ENCODE data around the gene KRT84. TPM values are rescaled to one million over a fixed set of nuclear protein-coding genes. Genes with fewer than 3 reads are reported as not detected.

KRT84 gene
- total and polyA plus RNA-seq, 9 of the 15 experiments (the other 6 are each of a cell fraction or from before 2014, with no cell fraction given) = not detected

GRCh38 chr12:52396656-52397055 is 11.2 kb upstream of the KRT84 start:
- peaks cover 0 to 51% of the 10 kb centered on the region in 2 experiments; a peak in 2 of 5 replicates for H3K27me3 ChIP-seq (ENCODE audit: control insufficient read depth in 2 of 2, insufficient read depth in 2 of 2, low read length in 2 of 2)
- WGBS (ENCODE audit: insufficient coverage, low coverage, missing lambda C conversion rate) = 0% methylated on average over 6 of the region's 8 CpGs
- ChIA-PET CTCF (ENCODE audit: low intra/inter-chr PET ratio) (no interaction called here), POLR2A (interaction anchor here (1.2 kb wide), 1 partner anchor 11 kb away, joined by 4 read pairs; the partner anchor contains the start of gene KRT84)
- BruUV-seq (replicated peaks) = no TSS peak
- H3K27ac ChIP-seq (ENCODE audit: extremely low read depth, low read depth, low read length) = no peak overlapping the region
- H3K4me3 ChIP-seq = no peak overlapping the region
- no peak overlapping the region for H3K4me2 ChIP-seq (ENCODE audit: insufficient read depth, low read length)
- H3K36me3 ChIP-seq (ENCODE audit: control insufficient read depth, insufficient read depth, low read length) = no peaks in the 10 kb centered on the region
- no peaks in the 10 kb centered on the region for H3K9me3 ChIP-seq (replicated peaks; ENCODE audit: control insufficient read depth, insufficient read depth, low read depth, low read length)
- DNase-seq (ENCODE audit: extremely low read depth in 1 of 4, low spot score in 3 of 4) (no peak), ATAC-seq (no peak), FAIRE-seq (no peak)
- intact Hi-C loops (cut with micrococcal nuclease) = no loop called here
- no peaks in the 10 kb centered on the region for H3K79me2 ChIP-seq (ENCODE audit: control insufficient read depth, insufficient read depth, low read length)
- H3K9ac ChIP-seq (ENCODE audit: insufficient read depth in 1 of 2, low read depth in 2 of 2, low read length in 2 of 2) = no peak overlapping the region
- H2AFZ ChIP-seq (ENCODE audit: low read depth, low read length) = no peak overlapping the region
- in situ Hi-C loops (cut with MboI) = no loop called here
- no peaks in the 10 kb centered on the region for H3K4me1 ChIP-seq (replicated peaks in 1 of 2; ENCODE audit: control insufficient read depth in 2 of 2, insufficient read depth in 2 of 2, low read length in 2 of 2)
- TF ChIP-seq ZNF592 (IDR thresholded peaks at IDR 0.05) = no peak
- TF ChIP-seq IRF1 (CRISPR knock-in tag; IDR thresholded peaks at IDR 0.05; ENCODE audit: borderline replicate concordance) = no peak
- no peak for TF ChIP-seq ELK1 (CRISPR knock-in tag; IDR thresholded peaks at IDR 0.05)
- TF ChIP-seq SMAD2 (IDR thresholded peaks at IDR 0.05; ENCODE audit: low read depth, low read length) = no peak
- TF ChIP-seq ZKSCAN3 (CRISPR knock-in tag; IDR thresholded peaks at IDR 0.05) = no peak
- no peak for TF ChIP-seq ESRRA (IDR thresholded peaks at IDR 0.05; ENCODE audit: borderline replicate concordance, low read depth)
- no peak for TF ChIP-seq PRMT5 (CRISPR knock-in tag; IDR thresholded peaks at IDR 0.05)
- no peak for TF ChIP-seq ZNF274 (IDR thresholded peaks at IDR 0.05; ENCODE audit: borderline replicate concordance, low read depth, low read length)
- TF ChIP-seq CBX1 (IDR thresholded peaks at IDR 0.05; ENCODE audit: low read depth) = no peak
- TF ChIP-seq ASH1L (IDR thresholded peaks at IDR 0.05; ENCODE audit: borderline replicate concordance, low read depth, partially characterized antibody) = no peak
- no peak for TF ChIP-seq TAL1 (IDR thresholded peaks at IDR 0.05)
- no peak for TF ChIP-seq HNRNPLL (IDR thresholded peaks at IDR 0.05; ENCODE audit: low read depth, low read length, poor library complexity, severe bottlenecking)
- TF ChIP-seq MITF (IDR thresholded peaks at IDR 0.05) = no peak
- no peak for TF ChIP-seq SRSF1 (IDR thresholded peaks at IDR 0.05; ENCODE audit: low read depth, low read length)
- no peak for TF ChIP-seq ZNF143 (CRISPR knock-in tag; IDR thresholded peaks at IDR 0.05)
- no peaks in the 10 kb centered on the region for H3K9me1 ChIP-seq (ENCODE audit: control insufficient read depth, insufficient read depth, low read length)
- H4K20me1 ChIP-seq (replicated peaks; ENCODE audit: control insufficient read depth, insufficient read depth, low read length) = no peaks in the 10 kb centered on the region
